Measurements from ENCODE around the gene C1orf74. TPM values are rescaled to one million over a fixed set of nuclear protein-coding genes. Genes with fewer than 3 reads are reported as not detected.
A peak's percentile ranks its signal among the peaks of the same experiment; 100 is the strongest.

Gene C1orf74
- polyA plus RNA-seq, 1 experiment: 1.3 TPM

DNA sequence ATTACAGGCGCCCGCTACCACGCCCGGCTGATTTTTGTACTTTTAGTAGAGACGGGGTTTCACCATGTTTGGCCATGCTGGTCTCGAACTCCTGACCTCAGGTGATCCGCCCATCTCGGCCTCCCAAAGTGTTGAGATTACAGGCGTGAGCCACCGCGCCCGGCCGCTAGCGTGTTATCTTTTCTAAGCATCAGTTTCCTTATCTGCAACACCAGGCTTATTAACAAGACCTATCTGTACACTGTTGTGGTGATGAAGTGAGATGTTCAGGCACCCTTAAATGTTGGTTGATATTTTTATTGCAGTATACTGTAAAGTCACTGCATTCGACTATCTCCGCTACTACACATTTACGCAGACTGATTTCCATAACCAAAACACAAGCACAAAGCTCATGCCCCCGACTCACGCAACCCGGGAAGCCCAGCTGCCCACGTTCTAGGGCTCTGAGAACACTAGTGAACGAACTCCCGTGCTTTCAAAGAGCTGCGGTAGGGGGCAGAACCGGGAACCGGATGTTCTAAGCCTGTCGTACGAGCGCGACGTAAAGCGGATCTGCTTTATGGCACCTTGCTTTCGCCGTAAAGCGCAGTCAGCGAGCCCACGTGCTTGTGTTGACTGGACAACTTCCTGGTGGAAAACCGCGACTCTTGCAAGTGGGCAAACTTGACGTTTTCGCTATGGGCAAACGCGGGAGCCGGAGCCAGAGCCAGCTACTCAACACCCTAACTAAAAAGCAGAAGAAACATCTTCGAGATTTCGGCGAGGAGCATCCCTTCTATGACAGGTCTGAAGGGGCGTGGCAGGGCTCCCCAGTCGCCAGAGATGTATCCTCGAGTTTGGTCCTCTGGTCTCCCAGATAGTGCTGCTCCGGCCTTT lies 43.3 kb upstream of the C1orf74 start, which contains the start of gene UTP25:
UTP25 (plus strand) TSS at position 589 of the 879 bp plus-strand sequence; CDS start at position 681, 92 bp downstream.
- ChIA-PET POLR2A (no interaction called here), CTCF (interaction anchor here (0.6 to 3.9 kb wide), 9 partner anchors 10 to 172 kb away, joined by 3 to 16 read pairs (median 4); no protein-coding TSS in a partner anchor)
- no peaks in the 10 kb centered on the region for H3K36me3 ChIP-seq (ENCODE audit: control insufficient read depth, insufficient read depth, low read length)
- peak within 1 kb of the TSS; percentile 72 for H3K4me3 ChIP-seq (ENCODE audit: low read depth, low read length)
- TF ChIP-seq, protein P1, sequence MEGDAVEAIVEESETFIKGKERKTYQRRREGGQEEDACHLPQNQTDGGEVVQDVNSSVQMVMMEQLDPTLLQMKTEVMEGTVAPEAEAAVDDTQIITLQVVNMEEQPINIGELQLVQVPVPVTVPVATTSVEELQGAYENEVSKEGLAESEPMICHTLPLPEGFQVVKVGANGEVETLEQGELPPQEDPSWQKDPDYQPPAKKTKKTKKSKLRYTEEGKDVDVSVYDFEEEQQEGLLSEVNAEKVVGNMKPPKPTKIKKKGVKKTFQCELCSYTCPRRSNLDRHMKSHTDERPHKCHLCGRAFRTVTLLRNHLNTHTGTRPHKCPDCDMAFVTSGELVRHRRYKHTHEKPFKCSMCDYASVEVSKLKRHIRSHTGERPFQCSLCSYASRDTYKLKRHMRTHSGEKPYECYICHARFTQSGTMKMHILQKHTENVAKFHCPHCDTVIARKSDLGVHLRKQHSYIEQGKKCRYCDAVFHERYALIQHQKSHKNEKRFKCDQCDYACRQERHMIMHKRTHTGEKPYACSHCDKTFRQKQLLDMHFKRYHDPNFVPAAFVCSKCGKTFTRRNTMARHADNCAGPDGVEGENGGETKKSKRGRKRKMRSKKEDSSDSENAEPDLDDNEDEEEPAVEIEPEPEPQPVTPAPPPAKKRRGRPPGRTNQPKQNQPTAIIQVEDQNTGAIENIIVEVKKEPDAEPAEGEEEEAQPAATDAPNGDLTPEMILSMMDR (IDR thresholded peaks at IDR 0.05; ENCODE audit: insufficient read depth, low read depth, low read length): peak; percentile 83
- H3K27me3 ChIP-seq (ENCODE audit: control insufficient read depth, insufficient read depth, low read length): no peaks in the 10 kb centered on the region
- peak; percentile 81 for DNase-seq (ENCODE audit: low read depth)

DNA sequence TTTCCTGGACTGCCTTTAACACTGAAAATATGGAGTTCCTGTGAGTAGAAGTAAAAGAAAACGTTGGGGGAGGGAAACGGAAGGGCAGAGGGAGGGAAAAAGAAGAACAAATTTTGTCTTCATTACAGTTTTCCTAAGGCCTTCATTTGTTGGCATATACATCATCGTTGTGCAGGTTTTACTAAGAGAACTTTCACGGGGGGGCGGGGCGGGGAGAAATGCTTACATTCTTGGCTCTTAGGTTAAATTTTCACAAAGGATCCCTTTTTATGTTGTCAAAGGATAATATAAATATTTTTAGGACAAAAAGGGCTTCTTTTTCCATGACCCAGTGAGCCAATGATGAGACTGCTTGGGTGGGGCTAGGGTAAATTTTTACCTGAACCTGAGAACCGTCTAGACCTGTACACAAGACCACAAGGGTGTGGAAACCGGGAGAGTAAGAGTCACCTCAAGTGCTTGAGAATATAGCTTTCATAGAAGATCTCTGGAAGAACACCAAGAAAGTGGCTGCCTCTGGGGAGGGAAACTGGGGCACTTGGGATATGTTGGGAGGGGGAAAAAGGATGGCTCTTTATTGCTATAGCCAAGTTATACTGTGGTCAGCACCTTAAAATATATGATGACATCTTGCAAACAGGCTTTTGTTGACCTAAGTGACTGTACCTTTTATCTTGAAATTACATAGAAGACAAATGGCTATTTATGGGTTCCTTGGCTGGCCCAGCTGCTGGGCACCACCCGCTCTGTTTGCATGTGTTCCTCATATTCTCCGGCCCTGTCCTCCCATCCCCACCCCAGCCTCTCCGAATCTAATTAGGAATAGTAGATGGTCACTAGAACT lies 41.5 kb upstream of the C1orf74 start:
- DNase-seq (ENCODE audit: low read depth): no peak
- Histone ChIP-seq H3K27me3 (ENCODE audit: control insufficient read depth, insufficient read depth, low read length) (no peaks in the 10 kb centered on the region), H3K4me3 (ENCODE audit: low read depth, low read length) (no peak overlapping the region), H3K36me3 (ENCODE audit: control insufficient read depth, insufficient read depth, low read length) (no peaks in the 10 kb centered on the region)
- ChIA-PET POLR2A (no interaction called here), CTCF (interaction anchor here (1.0 to 2.2 kb wide), 2 partner anchors 8 to 80 kb away, joined by 3 to 9 read pairs; no protein-coding TSS in a partner anchor)
- TF ChIP-seq, protein P1 (IDR thresholded peaks at IDR 0.05; ENCODE audit: insufficient read depth, low read depth, low read length): no peak

DNA sequence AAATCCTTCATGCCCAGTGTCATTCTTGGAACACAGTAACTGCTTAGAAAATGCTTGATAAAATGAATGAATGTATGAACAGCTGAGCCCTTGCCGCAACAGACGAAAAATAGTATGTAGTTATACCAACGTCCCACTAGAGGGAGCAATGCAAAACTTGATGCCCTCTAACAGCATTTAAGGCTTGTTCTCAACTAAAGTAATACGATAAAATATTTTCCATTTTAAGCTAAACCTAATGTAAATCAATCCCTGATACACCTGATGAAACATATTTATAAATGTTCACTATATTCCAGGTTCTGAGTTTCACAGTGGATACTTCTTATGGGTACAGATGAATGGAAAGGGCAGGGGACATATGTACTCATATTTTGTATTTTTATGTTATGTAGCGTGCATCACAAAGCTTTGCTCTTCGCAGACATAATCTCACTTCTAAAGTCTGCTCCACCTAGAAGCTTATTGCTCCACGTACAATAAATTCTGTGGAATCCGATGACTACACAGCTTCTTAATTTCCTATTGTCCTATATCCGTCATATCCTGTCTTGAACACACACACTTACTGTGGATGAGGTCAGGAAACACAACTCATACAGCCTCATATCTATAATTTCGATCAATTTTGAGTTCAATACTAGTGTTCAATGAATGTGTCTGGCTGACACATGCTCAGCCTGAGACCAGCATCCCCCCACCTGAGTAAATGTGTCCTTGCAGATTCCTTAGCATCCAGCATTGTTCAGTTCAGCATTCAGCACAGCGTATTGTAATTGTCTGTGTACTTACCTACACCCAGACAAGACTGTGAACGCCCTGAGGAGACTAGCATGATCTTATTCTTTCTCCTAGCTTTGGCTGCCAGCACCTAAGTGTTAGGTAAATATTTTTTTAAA lies 39.0 kb upstream of the C1orf74 start:
- no peaks in the 10 kb centered on the region for H3K27me3 ChIP-seq (ENCODE audit: control insufficient read depth, insufficient read depth, low read length)
- CTCF ChIA-PET: interaction anchor here (0.6 to 3.6 kb wide), 36 partner anchors 8 to 1317 kb away, joined by 3 to 27 read pairs (median 4); partner anchors contain the start of gene IRF6
- no peak for DNase-seq (ENCODE audit: low read depth)
- TF ChIP-seq, protein P1 (IDR thresholded peaks at IDR 0.05; ENCODE audit: insufficient read depth, low read depth, low read length): peak; percentile 78
- H3K4me3 ChIP-seq (ENCODE audit: low read depth, low read length): no peak overlapping the region
- no peaks in the 10 kb centered on the region for H3K36me3 ChIP-seq (ENCODE audit: control insufficient read depth, insufficient read depth, low read length)
- POLR2A ChIA-PET: interaction anchor here (0.6 kb wide), 1 partner anchor 308 kb away, joined by 3 read pairs; no protein-coding TSS in a partner anchor

DNA sequence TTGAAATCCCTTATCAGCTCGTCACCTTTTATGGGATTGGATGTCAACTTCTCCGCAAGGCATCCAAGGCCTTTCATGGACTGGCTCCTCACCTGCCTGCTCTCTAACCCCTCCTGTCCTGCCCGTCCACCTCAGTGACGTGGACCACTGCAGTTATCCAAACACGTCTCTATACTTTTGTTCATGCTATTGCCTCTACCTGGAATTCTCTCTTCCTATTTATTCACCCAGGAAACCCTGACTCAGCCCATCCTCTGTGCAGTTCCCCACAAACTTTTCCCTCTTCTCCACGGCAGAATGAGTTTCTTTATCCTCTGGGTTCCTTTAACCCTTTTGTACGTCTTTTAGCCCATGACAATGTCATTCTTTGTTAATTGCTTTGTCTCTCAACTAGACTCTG lies 38.3 kb upstream of the C1orf74 start:
- H3K4me3 ChIP-seq (ENCODE audit: low read depth, low read length): no peak overlapping the region
- no peak for DNase-seq (ENCODE audit: low read depth)
- ChIA-PET CTCF (interaction anchor here (0.6 to 3.6 kb wide), 26 partner anchors 9 to 196 kb away, joined by 3 to 27 read pairs (median 7); partner anchors contain the start of gene IRF6), POLR2A (no interaction called here)
- no peaks in the 10 kb centered on the region for H3K27me3 ChIP-seq (ENCODE audit: control insufficient read depth, insufficient read depth, low read length)
- TF ChIP-seq, protein P1 (IDR thresholded peaks at IDR 0.05; ENCODE audit: insufficient read depth, low read depth, low read length): no peak
- no peaks in the 10 kb centered on the region for H3K36me3 ChIP-seq (ENCODE audit: control insufficient read depth, insufficient read depth, low read length)
